Measurements from ENCODE around the gene IGSF1.

The IGSF1 gene

DNA sequence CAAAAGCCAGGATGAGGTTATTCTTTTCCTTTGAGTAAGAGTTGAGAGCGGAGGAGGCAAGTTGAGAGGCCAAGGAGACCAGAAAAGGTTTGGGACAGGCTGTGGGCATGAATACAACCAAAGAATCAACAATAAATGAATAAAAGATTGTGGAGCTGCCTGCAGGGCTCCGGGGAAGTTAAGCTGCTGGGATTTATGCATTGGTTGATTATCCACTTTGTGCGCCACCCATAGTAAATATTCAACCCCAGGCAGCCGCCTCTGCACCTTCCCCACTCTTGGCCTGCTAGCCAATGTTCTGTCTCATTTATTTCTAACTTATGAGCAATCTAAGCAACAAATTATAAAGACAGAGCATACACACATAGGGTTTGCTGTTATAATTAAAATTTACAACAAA lies 28.2 kb upstream of the IGSF1 start (continued):
- TF ChIP-seq, protein P1, sequence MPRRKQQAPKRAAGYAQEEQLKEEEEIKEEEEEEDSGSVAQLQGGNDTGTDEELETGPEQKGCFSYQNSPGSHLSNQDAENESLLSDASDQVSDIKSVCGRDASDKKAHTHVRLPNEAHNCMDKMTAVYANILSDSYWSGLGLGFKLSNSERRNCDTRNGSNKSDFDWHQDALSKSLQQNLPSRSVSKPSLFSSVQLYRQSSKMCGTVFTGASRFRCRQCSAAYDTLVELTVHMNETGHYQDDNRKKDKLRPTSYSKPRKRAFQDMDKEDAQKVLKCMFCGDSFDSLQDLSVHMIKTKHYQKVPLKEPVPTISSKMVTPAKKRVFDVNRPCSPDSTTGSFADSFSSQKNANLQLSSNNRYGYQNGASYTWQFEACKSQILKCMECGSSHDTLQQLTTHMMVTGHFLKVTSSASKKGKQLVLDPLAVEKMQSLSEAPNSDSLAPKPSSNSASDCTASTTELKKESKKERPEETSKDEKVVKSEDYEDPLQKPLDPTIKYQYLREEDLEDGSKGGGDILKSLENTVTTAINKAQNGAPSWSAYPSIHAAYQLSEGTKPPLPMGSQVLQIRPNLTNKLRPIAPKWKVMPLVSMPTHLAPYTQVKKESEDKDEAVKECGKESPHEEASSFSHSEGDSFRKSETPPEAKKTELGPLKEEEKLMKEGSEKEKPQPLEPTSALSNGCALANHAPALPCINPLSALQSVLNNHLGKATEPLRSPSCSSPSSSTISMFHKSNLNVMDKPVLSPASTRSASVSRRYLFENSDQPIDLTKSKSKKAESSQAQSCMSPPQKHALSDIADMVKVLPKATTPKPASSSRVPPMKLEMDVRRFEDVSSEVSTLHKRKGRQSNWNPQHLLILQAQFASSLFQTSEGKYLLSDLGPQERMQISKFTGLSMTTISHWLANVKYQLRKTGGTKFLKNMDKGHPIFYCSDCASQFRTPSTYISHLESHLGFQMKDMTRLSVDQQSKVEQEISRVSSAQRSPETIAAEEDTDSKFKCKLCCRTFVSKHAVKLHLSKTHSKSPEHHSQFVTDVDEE (CRISPR knock-in tag; IDR thresholded peaks at IDR 0.05): no peak

DNA sequence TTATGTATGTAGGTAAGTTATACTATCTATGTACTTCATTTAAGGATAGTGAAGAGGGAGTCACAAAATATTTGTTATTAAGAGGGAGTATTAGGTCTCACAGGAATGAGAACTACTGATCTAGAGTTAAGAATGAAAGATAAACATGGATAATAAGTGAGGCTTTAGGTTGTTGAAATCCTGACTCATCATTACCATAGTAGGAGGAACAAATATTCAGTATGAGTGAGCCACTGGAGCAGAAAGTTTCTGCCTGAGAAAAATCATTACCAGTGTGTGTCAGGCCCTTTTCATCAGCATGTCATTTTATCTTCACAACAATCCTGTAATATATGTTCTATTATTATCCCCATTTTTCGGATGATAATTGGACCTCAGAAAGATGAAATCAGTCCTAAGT lies 27.2 kb upstream of the IGSF1 start:
- no peak for ATAC-seq
- TF ChIP-seq, protein P2, sequence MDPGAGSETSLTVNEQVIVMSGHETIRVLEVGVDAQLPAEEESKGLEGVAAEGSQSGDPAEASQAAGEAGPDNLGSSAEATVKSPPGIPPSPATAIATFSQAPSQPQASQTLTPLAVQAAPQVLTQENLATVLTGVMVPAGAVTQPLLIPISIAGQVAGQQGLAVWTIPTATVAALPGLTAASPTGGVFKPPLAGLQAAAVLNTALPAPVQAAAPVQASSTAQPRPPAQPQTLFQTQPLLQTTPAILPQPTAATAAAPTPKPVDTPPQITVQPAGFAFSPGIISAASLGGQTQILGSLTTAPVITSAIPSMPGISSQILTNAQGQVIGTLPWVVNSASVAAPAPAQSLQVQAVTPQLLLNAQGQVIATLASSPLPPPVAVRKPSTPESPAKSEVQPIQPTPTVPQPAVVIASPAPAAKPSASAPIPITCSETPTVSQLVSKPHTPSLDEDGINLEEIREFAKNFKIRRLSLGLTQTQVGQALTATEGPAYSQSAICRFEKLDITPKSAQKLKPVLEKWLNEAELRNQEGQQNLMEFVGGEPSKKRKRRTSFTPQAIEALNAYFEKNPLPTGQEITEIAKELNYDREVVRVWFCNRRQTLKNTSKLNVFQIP (CRISPR knock-in tag; IDR thresholded peaks at IDR 0.05; ENCODE audit: borderline replicate concordance, low read depth): no peak
- TF ChIP-seq ZNF70 (CRISPR knock-in tag; IDR thresholded peaks at IDR 0.05): no peak
- no peak for TF ChIP-seq ZC3H10 (CRISPR knock-in tag; IDR thresholded peaks at IDR 0.05)
- TF ChIP-seq OSR1 (CRISPR knock-in tag; IDR thresholded peaks at IDR 0.05): no peak
- TF ChIP-seq CSDC2 (CRISPR knock-in tag; IDR thresholded peaks at IDR 0.05): no peak
- TF ChIP-seq, protein P3, sequence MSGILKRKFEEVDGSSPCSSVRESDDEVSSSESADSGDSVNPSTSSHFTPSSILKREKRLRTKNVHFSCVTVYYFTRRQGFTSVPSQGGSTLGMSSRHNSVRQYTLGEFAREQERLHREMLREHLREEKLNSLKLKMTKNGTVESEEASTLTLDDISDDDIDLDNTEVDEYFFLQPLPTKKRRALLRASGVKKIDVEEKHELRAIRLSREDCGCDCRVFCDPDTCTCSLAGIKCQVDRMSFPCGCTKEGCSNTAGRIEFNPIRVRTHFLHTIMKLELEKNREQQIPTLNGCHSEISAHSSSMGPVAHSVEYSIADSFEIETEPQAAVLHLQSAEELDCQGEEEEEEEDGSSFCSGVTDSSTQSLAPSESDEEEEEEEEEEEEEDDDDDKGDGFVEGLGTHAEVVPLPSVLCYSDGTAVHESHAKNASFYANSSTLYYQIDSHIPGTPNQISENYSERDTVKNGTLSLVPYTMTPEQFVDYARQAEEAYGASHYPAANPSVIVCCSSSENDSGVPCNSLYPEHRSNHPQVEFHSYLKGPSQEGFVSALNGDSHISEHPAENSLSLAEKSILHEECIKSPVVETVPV (CRISPR knock-in tag; IDR thresholded peaks at IDR 0.05): no peak
- no peak for TF ChIP-seq SNAI2 (CRISPR knock-in tag; IDR thresholded peaks at IDR 0.05)
- TF ChIP-seq BACH2 (CRISPR knock-in tag; IDR thresholded peaks at IDR 0.05; ENCODE audit: borderline replicate concordance): no peak
- TF ChIP-seq PPARA (CRISPR knock-in tag; IDR thresholded peaks at IDR 0.05; ENCODE audit: borderline replicate concordance): no peak
- TF ChIP-seq, protein P4, sequence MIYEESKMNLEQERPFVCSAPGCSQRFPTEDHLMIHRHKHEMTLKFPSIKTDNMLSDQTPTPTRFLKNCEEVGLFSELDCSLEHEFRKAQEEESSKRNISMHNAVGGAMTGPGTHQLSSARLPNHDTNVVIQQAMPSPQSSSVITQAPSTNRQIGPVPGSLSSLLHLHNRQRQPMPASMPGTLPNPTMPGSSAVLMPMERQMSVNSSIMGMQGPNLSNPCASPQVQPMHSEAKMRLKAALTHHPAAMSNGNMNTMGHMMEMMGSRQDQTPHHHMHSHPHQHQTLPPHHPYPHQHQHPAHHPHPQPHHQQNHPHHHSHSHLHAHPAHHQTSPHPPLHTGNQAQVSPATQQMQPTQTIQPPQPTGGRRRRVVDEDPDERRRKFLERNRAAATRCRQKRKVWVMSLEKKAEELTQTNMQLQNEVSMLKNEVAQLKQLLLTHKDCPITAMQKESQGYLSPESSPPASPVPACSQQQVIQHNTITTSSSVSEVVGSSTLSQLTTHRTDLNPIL (CRISPR knock-in tag; IDR thresholded peaks at IDR 0.05; ENCODE audit: low read depth): no peak
- no peak for TF ChIP-seq ISL1 (CRISPR knock-in tag; IDR thresholded peaks at IDR 0.05)
- TF ChIP-seq ZNF8 (CRISPR knock-in tag; IDR thresholded peaks at IDR 0.05): no peak
- no peak for TF ChIP-seq ARNTL (CRISPR knock-in tag; IDR thresholded peaks at IDR 0.05; ENCODE audit: borderline replicate concordance, low read depth)
- no peak for TF ChIP-seq GLIS3 (CRISPR knock-in tag; IDR thresholded peaks at IDR 0.05)
- TF ChIP-seq, protein P5, sequence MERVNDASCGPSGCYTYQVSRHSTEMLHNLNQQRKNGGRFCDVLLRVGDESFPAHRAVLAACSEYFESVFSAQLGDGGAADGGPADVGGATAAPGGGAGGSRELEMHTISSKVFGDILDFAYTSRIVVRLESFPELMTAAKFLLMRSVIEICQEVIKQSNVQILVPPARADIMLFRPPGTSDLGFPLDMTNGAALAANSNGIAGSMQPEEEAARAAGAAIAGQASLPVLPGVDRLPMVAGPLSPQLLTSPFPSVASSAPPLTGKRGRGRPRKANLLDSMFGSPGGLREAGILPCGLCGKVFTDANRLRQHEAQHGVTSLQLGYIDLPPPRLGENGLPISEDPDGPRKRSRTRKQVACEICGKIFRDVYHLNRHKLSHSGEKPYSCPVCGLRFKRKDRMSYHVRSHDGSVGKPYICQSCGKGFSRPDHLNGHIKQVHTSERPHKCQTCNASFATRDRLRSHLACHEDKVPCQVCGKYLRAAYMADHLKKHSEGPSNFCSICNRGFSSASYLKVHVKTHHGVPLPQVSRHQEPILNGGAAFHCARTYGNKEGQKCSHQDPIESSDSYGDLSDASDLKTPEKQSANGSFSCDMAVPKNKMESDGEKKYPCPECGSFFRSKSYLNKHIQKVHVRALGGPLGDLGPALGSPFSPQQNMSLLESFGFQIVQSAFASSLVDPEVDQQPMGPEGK (CRISPR knock-in tag; IDR thresholded peaks at IDR 0.05; ENCODE audit: borderline replicate concordance): no peak

DNA sequence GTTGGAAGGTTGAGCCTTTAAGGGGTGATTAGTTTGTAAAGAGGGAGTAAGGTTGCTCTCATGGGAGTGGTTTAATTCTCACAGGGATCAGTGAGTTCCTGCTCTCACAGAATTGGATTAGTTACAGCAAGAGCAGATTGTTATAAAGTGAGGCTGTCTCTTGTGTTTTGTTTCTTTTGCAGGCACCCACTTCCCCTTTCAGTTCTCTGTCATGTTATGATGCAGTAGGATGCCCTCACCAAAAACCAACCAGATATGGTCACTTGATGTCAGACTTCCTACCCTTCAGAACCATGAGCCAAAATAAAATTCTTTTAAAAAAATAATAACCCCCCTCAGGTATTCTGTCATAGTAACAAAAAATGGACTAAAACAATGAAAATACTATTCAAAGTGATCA lies 19.9 kb upstream of the IGSF1 start:
- no peak for ATAC-seq
- TF ChIP-seq, protein P1 (CRISPR knock-in tag; IDR thresholded peaks at IDR 0.05): no peak
- no peak for TF ChIP-seq ARNTL (CRISPR knock-in tag; IDR thresholded peaks at IDR 0.05; ENCODE audit: borderline replicate concordance, low read depth)

All from SK-N-SH treated with all-trans-retinoic acid at 6 μM for 48 hours (cell line).